ENCODE measurements around the gene MUC5AC. TPM values are rescaled to one million over a fixed set of nuclear protein-coding genes. Genes with fewer than 3 reads are reported as not detected.

MUC5AC gene
- total RNA-seq, 1 donor from 2014 or later: not detected

DNA sequence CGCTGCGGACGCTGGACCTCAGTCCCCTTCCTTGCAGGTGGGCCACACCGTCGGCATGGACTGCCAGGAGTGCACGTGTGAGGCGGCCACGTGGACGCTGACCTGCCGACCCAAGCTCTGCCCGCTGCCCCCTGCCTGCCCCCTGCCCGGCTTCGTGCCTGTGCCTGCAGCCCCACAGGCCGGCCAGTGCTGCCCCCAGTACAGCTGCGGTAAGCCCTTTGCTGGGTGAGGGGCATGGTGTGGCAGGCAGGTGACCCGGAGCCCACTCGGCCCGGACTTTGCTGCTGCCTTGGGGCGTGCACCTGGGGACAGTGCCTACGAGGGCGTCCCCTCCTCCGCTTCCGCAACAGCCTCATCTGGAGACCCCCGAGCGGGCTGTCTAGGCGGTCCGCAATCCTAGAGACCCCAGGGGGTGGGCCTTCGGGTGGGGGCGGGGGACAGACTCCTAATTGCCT lies 39.7 kb downstream of the MUC5AC start:
- DNase-seq: no peak

DNA sequence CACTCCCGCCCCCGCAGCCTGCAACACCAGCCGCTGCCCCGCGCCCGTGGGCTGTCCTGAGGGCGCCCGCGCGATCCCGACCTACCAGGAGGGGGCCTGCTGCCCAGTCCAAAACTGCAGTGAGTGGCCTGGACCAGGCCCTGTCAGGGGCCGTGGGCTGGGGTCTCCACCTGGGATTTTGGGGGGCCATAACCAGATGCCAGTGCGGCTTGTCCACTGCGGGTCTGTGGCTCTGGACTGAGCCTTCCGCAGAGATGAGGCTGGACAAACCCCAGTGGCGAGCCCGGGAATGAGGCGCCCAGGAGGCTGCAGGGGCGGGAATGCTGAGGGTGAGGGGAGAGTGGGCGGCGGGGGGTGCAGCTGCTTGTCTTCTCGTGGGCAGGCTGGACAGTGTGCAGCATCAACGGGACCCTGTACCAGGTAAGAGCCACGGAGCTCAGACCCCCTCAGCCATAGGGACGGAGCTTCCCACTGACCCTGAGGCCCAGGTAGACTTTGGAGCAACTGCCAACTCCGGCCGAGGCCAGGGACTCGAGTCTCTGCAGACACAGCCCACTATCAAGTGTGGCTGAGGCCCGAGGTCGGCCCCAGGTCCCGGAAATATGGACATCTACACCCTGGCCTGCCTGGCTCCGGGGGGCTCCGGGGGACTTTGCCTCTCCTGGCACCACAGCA lies 40.3 kb downstream of the MUC5AC start:
- DNase-seq: no peak

DNA sequence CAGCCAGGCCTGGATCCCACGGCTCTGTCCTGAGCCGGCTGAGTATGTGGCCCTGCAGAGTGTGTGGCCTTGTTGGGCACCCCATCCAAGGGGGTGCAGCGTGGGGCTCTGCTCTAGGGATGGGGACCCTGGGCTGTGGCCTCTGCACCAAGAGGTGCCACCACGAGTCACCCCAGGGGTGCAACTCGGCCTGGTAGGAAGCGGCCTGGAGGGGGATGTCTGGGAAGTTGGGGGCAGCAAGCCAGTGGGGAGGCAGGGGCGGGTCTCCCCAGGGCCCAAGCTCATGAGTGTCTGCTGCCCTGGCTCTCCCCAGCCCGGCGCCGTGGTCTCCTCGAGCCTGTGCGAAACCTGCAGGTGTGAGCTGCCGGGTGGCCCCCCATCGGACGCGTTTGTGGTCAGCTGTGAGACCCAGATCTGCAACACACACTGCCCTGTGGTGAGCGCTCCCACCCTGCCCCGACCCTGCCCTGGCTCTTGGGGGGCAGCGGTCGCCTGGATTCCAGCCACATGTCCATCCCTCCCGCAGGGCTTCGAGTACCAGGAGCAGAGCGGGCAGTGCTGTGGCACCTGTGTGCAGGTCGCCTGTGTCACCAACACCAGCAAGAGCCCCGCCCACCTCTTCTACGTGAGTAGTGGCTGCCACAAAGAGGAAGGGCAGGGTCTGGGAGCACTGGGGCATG lies 40.9 kb downstream of the MUC5AC start:
- DNase-seq: peak; percentile 9

DNA sequence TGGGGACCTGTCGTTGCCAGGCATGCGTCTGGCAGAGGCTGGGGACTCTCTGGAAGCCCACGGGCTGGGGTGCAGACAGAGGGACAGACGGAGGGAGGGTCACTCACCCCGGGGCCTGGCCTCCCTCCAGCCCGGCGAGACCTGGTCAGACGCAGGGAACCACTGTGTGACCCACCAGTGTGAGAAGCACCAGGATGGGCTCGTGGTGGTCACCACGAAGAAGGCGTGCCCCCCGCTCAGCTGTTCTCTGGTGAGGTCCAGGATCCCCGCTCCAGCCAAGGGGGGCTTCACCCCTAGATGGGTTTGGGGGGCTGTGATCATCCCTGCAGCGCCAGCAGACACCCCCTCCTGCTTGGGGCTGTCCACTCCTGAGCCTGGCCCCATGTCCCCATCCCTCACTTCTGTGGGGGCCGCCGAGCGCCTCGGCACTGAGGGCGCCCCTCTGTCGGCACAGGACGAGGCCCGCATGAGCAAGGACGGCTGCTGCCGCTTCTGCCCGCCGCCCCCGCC lies 41.5 kb downstream of the MUC5AC start:
- DNase-seq: no peak

DNA sequence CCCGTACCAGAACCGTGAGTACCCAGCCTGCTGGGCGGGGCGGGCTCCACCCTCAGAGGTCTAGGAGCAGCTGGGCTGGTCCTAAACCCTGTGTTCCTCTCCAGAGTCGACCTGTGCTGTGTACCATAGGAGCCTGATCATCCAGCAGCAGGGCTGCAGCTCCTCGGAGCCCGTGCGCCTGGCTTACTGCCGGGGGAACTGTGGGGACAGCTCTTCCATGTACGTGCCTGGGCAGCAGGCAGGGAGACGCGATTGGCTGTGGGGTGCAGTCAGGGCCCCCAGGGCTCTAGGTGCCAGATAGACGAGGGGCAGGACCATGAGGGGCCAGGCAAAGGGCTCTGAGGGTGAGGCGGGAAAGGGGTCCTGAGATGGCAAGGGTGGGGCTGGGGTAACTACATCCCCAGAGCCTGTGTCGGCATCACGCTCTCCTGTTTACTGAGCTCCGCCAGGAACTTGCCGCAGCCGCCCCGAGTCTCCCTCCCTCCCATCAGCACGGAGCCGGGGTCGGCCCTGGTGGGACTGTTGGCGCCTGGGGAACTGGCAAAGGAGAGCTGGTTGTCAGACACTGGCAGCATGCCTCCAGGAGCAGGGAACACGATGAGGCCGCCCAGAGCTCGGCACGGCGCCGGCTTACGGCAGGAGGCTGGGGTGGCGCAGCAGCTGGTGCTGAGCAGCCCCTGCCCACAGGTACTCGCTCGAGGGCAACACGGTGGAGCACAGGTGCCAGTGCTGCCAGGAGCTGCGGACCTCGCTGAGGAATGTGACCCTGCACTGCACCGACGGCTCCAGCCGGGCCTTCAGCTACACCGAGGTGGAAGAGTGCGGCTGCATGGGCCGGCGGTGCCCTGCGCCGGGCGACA lies 42.2 kb downstream of the MUC5AC start:
- DNase-seq: peak; percentile 37

DNA sequence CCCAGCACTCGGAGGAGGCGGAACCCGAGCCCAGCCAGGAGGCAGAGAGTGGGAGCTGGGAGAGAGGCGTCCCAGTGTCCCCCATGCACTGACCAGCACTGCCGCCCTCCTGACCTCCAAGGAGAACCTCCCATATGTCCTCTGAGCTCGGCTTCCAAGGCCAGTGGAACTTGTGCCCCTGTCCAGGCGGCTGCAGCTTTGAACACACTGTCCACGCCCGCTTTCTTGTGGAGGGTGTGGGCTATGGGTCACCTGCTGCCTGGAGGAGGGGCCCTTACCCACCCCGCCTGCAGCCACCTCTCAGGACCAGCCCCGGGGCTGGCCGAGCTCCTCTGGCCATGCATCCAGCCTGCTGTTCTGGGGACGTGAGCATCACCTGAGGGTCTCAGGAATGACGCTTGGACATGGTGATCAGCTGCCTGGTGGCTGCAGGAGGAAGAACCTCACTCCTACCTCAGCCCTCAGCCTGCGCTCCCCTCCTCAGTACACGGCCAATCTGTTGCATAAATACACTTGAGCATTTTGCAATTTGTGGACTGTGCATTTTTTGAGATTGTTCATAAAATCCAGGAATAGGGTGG lies 42.9 kb downstream of the MUC5AC start:
- DNase-seq: no peak

DNA sequence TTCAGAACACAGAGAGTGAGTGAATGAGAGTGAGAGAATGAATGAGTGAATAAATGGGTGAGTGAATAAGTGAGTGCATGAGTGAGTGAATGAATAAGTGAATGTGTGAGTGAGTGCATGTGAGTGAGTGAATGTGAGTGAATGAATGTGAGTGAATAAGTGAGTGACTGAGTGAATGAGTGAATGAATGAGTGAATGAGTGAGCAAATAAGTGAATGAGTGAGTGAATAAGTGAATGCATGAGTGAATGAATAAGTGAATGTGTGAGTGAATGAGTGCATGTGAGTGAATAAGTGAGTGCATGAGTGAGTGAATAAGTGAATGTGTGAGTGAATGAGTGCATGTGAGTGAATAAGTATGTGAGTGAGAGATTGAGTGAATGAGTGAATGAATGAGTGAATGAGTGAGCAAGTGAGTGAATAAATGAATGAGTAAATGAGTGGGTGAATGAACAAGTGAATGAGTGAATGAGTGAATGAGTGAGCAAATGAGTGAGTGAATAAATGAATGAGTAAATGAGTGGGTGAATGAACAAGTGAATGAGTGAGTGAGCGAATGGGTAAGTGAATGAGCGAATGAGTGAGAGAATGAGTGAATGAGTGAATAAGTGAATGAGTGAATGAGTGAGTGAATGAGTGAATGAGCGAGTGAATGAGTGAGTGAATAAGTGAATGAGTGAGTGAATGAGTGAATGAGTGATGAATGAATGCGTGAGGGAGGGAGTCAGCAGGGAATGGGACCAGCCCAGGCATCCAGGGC lies 43.8 kb downstream of the MUC5AC start:
- DNase-seq: no peak

DNA sequence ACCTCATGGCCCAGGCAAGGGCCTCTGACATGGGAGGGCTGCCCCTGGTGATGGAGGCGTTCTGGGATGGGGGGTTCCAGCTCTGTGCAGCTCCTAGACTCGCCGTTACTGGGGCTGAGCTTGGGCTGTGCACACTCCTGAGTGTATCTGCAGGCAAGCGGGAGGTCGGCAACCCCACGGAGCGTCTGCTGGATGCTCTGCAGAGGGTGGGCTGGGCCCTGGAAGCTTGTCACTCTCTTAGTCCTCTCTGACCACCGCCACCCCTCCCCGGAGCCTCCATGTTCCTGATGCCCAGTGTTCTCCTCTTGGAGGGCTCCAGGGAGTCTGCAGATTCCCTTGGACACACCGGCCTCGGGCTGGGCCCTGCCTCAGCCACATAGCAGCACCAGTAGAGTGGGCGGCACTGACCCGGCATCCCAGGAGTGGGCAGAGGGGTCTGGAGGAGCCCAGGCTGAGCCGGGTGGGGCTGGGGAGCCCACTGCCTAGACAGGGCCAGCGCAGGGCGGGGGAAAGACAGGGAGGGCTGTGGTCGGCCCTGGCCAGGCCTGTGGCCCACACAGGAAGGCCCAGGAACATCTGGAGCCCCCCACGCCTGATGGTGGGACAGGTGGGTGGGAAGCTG lies 44.5 kb downstream of the MUC5AC start:
- no peak for DNase-seq

DNA sequence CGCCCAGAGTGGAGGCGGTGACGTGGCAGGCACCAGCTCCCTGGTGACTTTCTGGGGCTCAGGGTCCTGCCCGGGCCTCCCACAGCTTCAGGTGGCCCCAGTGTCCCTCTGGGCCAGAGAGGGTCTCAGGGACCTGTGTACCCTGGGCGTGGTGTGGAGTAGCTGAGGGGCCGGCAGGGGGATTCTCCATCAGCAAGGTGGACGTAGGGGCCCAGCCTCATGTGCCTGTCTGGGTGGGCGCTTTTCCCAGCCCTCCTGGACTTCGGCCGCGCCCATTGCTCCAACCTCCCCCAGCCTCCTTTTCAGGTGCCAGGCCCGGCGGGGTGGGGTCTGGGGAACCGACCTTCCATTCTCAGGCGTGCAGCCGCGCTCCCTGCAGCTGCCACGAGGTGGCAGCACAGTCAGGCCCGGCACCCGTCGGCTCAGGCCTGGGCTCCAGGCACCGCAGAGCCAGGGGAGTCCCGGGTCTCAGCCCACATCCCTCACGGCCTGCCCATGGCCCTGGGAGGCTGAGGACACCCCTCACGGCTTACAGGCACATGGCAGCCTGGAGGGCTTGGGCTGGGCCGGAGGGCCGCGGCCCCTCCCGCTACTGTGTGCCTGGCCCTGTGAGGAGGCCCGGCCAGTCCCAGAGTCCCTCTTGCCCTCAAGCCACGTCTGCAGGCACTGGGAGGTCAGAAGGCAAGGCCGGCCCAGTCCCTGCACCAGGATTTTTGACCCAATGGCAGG lies 45.2 kb downstream of the MUC5AC start:
- peak; percentile 64 for DNase-seq

DNA sequence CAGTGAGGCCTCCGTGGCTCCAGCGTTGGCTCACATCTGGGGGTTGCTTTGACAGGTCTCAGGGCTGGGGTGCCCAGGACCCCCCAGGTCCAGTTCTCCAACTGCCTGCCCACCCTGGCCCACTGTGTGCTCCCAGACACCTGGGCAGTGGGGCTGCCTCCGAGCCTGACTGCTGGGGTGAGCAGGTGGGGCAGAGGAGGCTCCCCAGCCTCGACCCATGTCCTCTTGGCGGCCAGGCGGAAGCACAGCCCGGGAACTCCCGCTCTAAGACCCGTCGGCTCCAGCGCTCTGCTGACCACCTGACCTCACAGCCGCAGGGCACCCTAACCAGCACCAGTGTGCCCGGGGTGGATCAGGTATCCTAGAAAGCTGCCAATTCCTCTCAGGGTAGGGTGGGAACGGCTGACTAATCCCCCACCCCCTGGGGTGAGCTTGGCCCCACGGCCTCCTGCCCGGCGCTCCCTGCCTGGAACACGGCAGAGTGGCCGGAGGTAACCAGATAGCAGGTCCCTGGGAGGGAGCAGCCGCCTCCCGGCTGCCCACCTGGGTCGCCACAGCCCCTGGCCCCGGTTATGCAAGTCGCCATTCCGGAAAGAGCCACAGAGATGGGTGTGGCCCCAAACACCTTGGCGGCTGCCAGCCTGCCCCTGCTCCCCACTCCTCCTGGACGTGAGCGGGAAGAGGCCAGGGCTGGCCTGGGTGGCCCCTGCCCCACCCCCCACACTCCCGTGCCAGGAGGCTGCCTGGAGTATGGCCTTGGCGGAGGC lies 45.9 kb downstream of the MUC5AC start:
- DNase-seq: no peak

DNA sequence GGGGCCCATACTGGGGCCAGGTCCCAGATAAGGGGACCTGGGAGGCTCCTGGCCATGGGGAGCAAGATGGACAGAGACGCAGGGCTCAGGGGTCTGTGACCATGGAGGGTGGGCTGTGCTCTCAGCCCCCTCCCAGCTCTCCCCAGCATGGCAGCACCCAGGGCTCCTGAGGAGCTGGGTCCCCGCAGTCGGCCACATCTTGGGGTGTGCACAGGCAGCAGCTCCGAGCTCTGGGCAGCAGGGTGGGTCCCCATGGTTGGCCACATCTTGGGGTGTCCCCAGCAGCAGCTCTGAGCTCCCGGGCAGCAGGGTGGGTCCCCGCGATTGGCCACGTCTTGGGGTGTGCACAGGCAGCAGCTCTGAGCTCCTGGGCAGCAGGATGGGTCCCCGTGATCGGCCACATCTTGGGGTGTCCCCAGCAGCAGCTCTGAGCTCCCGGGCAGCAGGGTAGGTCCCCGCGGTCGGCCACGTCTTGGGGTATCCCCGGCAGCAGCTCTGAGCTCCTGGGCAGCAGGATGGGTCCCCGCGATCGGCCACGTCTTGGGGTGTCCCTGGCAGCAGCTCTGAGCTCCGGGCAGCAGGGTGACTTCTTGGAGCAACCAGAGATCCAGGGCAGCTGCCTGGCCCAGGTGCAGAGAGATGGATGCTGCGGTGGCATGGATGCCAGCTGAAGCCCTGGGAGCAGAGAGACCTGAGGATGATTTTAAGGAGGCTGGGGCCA lies 46.8 kb downstream of the MUC5AC start:
- no peak for DNase-seq

DNA sequence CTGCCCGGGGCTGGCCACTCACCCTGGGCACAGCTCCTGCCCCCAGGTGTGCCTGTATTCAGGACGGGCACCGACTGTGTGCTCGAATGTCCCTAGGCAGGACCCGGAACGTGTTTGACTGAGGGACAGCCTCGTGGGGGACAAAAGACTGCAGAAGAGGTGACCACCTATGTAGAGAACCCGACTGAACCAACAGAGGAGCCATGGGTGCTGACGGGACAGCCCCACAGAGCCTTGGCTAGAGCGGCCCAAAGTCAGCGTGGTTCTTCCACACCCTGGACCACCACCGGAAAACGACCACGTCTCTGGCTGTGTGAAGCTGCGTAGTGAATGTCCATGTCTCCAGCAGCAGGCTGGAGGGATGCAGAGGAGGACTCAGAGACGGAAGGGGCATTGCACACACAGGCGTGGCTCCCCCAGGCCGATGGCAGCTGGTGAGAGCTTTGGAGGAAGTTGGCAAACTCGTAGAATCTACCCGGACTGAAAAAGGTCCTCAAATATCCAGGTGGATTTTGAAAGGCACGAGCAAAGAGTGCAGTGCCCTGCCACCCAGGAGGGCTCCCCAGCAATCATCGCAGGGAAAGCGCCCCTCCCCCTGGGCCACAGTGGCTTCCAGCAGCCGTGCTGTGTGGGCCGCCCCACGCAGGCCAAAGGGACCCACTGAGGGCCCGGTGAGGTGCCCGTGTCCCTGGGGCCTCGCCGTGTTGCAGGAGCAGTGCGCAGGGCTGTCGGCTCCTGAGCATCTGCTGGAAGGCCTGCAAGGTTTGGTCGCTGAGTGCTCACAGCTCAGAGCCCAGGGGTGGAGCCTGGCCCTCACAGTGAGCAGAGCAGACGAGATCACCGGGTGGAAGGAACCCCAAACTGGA lies 47.6 kb downstream of the MUC5AC start:
- no peak for DNase-seq

DNA sequence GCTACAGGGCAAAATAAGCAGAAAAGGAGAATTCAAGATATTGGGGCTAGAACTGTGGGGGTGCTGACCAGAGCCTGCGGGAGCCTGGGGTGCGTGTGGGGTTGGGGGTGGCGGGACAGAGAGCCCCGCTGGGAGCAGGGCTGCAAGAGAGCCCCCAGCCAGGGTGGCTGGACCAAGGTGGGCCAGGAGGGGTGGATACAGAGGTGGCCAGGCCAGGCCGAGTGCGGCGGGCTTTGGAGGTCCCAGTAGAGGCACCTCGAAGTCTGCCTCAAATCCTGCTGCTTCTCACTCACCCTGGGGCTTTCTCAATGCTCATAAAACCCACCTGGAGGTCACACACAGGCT lies 48.2 kb downstream of the MUC5AC start:
- DNase-seq: no peak

DNA sequence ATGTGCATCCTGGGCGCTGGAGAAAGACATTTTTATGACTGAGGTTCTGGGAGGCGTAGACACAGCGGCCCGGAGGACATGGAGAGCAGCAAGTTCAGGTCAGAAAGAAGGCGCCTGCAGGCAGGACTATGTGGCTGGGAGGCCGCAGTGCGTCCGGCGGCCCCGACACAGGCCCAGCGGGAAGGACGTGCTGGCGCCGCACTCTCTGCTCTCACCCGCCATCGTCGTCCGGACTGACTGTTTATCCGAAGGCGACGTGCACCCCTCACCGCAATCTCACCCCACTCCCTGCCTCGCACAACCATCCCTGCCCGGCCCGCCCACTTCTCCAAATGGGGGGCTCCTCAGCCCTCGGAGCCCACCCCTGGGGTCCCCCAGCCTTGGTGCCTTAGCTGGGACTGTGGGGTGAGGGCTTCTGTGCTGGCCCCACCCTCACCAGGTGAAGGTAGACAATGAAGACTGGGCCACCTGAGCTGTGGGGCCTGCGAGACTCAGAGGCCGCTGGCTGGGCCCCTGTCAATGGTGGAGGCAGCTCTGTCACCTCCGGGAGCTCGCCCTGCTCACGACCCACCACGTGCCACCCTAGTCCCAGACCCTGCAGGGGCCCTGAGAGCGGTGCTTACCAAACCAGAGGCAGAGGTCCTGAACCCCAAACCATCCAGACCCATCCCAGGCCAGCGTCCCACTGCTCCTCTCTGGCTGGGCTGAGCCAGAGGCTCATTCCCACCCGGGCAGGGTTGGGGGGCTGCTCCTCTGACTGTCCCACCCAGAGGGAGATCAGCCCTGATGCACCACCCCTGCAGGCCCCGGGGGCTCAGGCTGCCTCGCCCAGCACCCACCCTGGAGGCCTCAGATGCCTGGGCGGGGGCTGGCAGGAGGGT lies 48.9 kb downstream of the MUC5AC start:
- DNase-seq: no peak

DNA sequence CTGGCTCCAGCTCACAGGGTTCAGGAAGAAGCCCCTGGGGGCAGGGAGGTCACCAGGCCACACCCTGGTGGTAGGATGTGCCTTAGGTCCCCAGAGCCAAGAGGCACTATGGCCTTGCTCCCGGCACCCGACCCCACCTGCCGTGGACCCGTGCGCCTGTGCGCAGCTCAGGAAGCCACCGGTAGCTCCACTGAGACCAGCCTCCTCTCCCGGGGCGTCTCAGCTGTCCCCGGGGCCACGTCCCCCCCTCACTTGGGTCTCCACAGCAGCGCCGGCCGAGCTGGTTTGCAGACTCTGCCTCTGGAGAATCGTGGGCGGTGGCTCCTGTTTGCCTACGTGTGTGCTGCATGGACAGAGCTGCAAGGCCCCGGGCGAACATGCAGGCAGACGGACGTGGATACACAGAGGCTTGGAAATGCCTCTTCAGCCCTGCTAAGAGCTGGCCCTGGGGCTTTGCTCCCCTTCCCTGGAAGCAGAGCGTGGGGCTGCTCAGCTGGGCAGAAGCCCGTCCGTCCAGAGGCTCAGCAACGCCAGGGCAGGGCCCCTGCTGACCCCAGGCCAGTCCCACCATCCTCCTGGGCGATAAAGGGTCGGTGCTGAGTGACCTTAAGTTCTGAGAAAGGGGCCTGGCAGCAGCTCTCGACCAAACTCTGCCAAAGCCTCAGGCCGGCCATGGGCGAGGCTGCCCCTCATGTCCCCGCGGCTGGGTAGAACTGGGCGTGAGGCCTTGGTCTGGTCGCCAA lies 49.8 kb downstream of the MUC5AC start:
- peak; percentile 34 for DNase-seq

DNA sequence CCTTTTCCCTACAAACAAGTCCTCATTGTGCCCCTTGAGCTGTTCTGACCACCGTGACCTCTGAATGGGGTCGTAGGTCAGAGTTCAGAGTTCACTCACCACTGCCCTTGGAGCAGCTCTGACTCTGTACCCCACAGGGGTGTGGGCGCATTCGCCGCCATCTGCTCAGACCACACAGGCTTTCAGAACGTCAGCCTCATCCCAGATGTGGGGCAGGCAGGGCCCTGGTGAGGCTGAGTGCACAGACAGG lies 50.3 kb downstream of the MUC5AC start:
- DNase-seq: no peak
